ELR (cell line): ENCODE data around the gene ARHGEF38.

ENCODE experiments used
- DNase-seq: peaks from one replicate; pipeline ENCODE4 v3.0.0-alpha.2; 2015; ENCODE audit warnings: low read depth

Gene ARHGEF38

DNA sequence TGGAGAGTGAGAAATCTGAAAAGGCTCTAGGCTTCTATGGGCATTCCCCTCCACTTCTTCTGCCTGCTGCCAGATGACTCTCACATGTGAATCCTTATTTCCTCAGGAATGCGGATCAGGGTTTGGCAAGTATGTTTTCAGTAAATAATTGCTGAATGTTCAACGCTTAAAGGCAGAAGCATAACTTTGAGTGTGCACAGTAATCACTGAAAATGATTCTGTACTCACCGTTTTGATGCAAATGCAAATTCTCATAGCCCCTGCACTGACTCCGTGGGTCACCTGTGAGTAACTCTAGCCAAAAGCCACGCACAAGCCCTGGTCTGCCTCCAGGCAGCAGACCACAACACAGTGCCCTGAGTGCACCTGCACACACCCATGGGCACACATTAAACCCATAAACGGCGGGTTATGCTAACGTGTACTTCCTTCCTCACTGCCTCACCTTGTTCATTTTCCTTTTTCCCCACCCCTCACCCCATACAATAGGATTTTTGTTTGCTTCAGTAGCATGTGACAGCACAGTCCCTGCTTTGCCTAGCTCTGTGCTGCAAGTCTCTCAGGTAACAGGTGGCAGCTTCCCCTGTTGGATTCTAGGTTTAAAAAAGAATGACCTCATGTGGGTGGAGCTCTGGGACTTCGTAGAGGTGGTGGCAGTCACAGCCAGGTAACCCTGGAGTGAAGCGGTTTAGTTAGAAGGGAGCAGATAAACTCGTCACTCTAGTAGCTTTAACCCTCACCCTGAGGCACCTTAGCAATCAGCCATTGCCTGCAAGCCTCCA is at the start of gene ARHGEF38:
ARHGEF38 (plus strand) TSS at position 656 of the 782 bp plus-strand sequence. CDS start 146 bp downstream, outside the sequence.
- peak; percentile 25 for DNase-seq

DNA sequence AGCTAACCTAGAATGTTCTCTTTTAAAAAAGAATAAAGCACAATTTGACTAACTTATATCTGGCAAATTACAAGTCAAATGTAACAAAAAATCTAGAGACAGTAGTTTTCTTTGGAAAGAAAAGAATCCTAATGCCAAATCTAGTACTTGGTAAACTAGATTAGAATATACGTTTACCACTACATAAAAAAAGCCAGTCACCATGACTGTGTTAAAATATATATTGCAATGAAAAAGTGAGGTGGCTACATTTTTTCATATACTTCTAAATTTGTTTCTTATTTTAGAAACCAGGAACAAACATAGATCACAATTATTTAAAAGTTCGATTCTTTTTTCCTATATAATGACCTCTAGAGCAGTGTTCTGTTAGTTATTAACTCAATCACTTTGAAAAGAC is 48.9 kb upstream of the ARHGEF38 start:
- no peak for DNase-seq

DNA sequence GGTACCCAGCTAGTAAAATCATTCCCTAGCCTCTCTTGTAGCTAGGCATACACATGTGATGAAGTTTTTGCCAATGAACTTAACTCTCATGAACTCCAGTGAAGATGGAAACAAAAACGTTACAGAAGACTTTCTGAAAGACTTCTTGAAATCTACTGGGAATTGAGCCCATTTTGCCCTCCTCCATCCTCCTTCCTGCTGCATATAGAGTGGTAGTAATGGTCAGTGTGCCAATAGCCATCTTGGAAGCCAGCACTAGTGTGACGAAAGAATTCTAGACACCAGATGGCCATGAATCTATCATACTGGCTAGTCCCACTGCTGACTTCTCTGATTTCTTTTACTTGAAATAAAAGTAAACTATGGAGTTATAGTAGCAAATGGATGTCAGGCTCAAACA is 47.7 kb upstream of the ARHGEF38 start:
- DNase-seq, result no peak

DNA sequence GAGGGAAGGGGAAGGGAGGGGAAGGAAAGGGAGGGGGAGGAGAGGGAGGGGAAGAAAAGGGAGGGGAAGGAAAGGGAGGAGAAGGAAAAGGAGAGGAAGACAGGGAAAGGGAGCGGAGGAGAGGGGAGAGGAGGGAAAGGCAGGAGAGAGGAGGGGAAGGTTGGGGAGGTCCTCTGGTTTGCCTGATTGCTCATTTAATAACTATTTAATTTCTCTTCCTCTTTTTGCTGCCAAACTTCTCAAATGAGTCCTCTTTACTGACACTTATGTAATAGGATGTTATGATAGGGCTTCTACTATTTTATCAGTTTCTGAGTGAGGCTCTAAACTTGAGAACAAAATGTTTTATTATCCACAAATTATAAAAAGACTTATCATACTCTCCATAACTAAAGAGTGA is 43.1 kb upstream of the ARHGEF38 start:
- DNase-seq, result no peak

DNA sequence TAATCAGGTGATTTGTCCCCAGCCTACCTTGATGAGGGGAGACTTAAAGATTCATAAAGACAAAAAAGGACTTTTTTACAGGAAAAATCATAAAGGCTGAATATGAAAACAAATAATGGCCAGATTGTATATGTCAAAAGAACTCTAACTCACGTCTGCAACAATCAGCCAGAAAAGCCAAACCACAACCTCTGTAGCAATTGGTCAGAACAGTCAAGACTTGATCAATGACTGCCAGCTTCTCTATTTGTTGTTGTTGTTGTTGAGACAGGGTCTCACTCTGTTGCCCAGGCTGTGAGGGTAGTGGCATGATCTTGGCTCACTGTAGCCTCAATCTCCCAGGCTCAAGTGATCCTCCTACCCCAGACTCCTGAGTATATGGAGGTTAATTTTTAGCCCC is 42.7 kb upstream of the ARHGEF38 start:
- no peak for DNase-seq

DNA sequence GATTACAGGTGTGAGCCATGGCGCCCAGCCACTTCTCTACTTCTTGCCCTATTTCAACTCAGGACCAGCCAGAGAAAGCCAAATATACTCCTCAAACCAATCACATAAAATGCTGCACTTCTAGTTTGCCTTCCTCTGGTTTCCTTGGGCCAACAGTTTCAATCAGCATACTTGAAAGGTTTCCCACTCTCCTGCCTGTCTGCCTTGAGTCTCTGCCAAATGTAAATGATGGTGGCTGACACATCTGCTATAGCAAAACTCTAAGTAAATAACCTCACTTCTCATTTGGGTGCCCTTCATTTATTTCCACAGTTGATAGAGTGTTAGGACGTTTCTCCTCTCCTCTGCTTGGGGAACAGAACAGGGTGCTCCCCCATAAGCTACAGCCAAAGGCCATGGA is 42.2 kb upstream of the ARHGEF38 start:
- no peak for DNase-seq

DNA sequence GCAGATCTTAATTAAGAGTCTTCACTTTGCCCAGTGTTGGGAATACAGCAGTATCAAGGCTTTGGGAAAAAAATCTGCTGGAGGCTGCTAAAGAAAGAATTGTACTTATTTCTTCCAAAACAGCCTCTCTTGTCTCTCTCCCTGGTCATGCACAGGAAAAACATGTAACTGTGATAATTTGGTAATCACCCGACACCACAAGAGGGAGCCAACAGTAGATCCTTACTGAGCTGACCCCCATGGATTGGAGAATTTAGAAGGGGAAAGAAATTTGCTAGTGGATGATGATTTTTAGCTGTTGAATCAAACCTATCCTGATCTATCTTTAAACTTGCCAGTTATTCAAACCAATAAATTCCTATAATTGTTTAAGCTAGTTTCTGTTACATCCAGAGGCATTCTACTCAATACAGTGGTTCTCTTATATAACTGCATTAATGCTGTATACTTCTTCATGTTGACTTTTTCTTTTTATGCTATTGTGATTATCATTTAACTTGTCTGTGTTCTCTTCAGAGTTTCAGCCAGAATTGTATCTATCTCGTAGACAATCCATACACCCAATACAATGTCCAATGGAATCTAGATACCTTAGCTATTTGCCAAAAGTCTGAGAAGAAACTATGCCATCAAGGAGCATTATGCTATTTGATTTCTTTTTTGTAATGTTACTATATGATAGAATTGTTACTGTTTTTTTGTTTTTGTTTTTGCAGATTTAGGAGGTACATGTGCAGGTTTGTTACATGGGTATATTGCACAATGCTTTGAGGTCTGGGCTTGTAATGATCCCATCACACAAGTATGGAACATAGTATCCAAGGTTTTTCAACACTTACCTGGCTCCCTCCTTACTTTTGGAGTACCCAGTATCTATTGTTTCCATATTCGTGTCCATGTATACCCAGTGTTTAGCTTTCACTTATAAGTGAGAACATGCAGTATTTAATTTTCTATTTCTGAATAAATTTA is 31.3 kb upstream of the ARHGEF38 start:
- DNase-seq, result peak; percentile 62

DNA sequence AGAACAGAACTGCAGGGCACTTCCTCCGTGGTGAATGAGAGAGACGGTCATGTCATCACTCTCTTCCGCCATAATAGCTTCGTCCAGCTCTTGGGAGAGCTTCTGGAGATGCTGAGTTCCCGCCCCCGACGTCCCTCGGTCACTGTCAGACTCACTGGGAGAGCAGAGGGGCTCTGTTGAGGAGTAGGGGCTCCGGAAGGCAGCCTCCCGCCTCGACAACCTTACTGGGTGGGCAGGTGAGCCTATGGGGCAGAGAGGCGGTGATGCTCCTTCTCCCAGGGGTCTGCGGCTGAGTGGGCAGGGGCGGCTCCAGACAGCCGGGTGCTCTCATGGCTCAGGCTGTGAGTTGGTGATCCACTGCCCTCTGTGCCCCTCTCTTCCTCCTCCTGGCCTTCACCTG is 25.8 kb upstream of the ARHGEF38 start:
- no peak for DNase-seq

GRCh38 chr4:105527081-105527480 is 25.3 kb upstream of the ARHGEF38 start:
- DNase-seq, result no peak

DNA sequence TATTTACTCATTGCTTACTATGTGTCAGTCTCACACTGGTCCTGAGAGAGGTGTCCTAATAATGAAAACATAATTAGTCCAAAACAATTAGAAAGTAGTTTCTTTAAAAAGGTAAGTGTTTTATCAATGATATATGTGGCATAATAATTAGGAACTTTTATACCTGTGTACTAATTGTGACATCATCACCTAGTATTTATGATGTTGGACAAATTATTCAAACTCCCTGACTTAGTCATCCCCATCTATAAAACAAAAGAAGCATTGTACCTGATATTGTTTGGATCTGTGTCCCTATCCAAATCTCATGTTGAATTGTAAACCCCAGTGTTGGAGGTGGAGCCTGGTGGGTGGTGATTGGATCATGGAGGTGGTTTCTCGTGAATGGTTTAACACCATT is 15.8 kb upstream of the ARHGEF38 start:
- no peak for DNase-seq

GRCh38 chr4:105541420-105541819 is 11.0 kb upstream of the ARHGEF38 start:
- DNase-seq, result no peak

GRCh38 chr4:105542039-105542438 is 10.4 kb upstream of the ARHGEF38 start:
- no peak for DNase-seq

DNA sequence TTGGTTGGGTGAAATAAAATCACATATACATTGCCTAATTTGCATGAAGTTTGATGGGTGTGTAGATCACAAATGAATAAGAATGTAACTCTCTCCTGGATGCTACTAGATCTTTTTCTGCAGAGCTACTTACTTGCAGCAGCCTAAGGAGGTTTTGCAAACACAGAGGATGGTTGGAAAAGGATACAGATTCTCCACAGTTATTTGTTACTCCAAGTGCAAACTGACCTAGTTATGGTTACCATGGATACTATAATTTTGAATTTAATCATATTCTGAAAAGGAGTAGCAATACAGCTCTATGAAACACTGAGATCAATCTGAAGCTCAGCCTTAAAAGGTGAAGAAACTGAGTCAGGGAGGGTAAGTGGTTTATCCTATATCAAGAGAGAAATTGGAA is 9.1 kb upstream of the ARHGEF38 start:
- DNase-seq, result no peak

DNA sequence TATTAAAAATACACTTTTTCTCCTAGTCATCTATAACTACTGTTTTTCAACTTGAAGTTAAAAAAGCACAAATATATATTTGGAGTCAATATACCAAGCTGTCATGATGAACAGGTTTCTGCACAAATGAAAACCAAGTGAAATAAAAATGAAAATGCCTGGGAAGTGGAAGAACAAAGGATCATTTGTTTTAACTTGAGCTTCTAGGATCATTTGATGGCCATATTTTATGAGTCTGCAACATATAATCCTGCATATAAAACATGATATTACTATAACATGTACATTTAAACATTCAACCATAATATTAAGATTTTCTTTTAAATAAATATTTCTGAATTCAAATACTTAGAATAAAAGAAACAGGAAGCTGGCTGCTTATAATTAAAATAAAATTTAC is 8.5 kb upstream of the ARHGEF38 start:
- DNase-seq, result no peak

DNA sequence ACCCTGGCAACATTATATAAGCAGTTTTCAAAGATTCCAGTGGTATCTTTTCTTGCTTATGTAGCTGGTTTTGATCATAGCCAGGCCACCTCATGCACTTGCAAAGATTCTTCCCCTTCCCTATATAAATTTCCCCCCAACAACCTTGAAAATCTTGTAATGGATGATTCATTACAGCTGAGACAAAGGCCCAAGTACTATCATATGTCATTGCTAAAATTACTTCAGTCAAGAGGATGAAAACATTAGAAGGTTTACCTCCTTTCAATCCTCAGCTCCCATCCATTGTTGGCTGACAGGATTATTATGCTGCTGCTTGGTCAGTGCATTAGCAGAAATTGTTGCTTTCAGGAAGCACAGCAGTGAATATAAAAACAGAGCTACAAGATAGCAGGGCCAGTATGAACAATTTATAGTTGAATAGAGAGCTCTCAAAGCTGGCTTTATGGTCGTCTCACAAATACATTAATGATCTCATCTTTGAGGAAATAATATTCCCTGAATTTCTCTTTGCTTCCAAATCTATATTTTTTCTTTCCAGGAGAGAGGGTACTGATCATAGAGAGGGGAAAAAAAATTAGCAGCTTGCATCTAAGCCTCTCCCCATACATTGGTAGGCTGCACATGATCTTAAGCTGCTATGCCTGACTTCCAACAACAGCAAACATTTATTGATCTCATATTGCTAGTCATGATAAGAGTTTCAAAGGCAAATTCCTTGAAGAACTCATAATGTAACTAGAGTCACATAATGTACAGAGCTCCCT is 7.7 kb upstream of the ARHGEF38 start:
- no peak for DNase-seq

GRCh38 chr4:105546086-105546485 is 6.3 kb upstream of the ARHGEF38 start:
- no peak for DNase-seq

DNA sequence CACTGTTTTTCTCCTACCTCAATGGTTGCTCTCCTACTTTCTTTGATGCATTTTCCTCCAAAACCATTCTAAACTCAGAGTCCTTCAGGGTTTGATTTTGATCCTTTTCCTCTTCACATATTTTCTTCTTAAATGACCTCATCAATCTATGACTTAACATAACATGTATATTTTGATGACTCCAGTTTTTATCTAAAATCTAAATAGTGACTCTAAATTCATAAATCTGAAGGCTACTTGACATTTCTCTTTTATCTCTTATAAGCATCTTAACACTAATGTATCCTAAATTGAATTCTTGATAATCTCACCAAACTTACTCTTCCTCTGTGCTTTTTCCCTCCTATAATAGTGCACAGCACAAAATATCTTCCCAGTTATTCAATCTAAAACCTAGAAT is 4.7 kb upstream of the ARHGEF38 start:
- DNase-seq, result no peak

- DNase-seq, result peak; percentile 72
Measured at GRCh38 chr4:105548483-105548882, 3.9 kb upstream of the ARHGEF38 start.

DNA sequence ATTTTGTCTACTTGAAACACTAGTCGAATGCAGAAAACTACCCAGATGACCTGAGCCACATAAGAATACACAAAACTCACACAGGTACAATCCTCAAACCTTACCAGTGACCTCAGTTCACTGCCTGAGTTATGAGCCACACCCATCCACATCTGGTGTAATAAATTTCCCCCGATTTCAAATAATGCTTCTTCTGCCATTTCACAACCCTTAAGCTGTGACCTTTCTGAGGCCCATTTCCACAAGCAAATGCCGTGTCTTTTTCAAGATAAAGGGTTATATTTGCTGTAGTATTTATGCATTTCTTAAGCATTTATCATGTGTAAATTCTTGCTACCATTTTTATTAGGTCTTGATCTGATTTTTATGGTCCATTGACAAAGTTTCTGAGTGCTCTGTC is 1.8 kb upstream of the ARHGEF38 start:
- no peak for DNase-seq

DNA sequence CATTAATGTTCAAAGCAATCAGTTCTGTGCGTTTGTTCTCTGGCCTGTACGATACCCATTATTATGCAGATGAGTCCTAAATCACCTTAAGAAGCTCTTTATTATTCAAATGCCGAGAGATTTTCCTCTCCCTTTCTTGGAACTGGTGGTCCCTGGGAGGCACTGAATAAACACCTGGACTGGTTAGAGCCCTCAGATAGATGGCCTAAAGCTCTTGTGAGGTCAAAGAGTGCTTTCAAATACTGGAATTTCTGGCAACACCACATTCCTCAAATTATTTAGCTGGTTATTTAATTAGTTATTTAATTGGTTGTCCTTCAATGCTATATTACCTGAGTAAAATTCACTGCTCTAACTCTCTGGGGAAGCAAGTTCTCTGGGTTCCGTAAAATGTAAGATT is 3.0 kb downstream of the ARHGEF38 start:
- no peak for DNase-seq

- DNase-seq, result no peak
Measured at GRCh38 chr4:105556206-105556605, 3.8 kb downstream of the ARHGEF38 start.

DNA sequence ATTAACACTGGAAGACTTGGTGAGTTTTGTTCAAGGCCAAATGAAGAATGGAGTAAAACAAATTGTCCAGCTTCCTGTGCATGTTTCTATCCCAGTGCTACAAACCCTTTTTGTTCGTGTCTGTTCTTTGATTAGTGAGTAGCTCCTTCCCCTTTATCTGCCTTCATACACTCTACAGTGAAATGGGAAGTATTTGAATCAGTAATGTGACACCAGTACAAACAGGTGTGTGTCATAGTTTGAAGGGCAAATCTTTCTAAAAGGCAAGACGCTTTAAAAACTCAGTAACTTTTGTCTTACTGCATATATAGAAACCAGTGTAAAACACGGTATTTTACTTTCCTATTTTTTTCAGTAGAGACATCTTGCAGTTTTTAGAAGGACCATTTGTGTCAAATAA is 5.9 kb downstream of the ARHGEF38 start:
- no peak for DNase-seq
